Lower leg skin (tissue), 3 donors: ENCODE results near the gene JCAD.

Source experiments
- POLR2A ChIP-seq, 2 donors: fragments of 450-650 bp; IDR thresholded peaks; one replicate each; pipeline ENCODE4 v1.6.1; 2016 to 2017; ENCODE audit warnings: antibody characterized with exemption in 2 of 2, mild to moderate bottlenecking in 1 of 2, moderate library complexity in 1 of 2
- TF ChIP-seq, protein P1 (sequence below), 3 donors: fragments of 450-650 bp; IDR thresholded peaks; one replicate each; pipeline ENCODE4 v1.5.1; 2016; ENCODE audit warnings: antibody characterized with exemption in 3 of 3, mild to moderate bottlenecking in 3 of 3, moderate library complexity in 2 of 3

- TF ChIP-seq, protein P1, sequence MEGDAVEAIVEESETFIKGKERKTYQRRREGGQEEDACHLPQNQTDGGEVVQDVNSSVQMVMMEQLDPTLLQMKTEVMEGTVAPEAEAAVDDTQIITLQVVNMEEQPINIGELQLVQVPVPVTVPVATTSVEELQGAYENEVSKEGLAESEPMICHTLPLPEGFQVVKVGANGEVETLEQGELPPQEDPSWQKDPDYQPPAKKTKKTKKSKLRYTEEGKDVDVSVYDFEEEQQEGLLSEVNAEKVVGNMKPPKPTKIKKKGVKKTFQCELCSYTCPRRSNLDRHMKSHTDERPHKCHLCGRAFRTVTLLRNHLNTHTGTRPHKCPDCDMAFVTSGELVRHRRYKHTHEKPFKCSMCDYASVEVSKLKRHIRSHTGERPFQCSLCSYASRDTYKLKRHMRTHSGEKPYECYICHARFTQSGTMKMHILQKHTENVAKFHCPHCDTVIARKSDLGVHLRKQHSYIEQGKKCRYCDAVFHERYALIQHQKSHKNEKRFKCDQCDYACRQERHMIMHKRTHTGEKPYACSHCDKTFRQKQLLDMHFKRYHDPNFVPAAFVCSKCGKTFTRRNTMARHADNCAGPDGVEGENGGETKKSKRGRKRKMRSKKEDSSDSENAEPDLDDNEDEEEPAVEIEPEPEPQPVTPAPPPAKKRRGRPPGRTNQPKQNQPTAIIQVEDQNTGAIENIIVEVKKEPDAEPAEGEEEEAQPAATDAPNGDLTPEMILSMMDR (IDR thresholded peaks at IDR 0.05), result no peak
- no peak for TF ChIP-seq POLR2A (IDR thresholded peaks at IDR 0.05)
Observed at GRCh38 chr10:30045961-30046360, 13.4 kb downstream of the JCAD start.
